Panc1 (cell line): ENCODE measurements around the gene P2RY6.

Experiments
- CTCF ChIP-seq: fragments of 450-650 bp; IDR thresholded peaks from 2 replicates; pipeline ENCODE4 v1.5.1; 2017; ENCODE audit warnings: mild to moderate bottlenecking
- POLR2AphosphoS5 ChIP-seq: IDR thresholded peaks from 2 replicates; pipeline ENCODE4 v1.6.1; 2012; ENCODE audit warnings: mild to moderate bottlenecking, low read depth, low read length, moderate library complexity
- REST ChIP-seq, 2 experiments: IDR thresholded peaks; 2 replicates each; pipeline ENCODE4 v1.6.1; 2011 to 2012; ENCODE audit warnings: low read depth in 2 of 2, control low read depth in 1 of 2, low read length in 1 of 2, mild to moderate bottlenecking in 1 of 2, moderate library complexity in 1 of 2; ENCODE audit not compliant: insufficient read depth in 1 of 2

DNA sequence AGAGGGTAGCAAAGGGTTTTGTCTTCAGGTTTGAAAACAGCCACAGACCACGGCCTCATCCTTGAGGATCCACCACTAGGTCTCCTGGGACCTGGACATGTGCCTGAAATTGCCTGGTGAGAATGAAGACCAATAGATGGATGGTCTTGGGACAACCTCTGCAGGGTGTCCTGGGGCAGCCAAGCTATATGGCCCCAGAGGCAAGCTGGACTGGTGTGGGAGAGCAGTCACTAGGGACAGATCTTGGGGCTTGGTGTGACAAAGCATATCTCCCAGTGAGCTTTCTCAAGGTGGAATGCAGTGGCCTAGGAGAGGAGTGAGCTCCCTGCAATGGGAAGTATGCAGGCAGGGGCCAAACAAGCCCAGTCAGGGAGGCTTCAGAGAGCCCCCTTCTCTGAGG, 13.6 kb downstream of the P2RY6 start:
- TF ChIP-seq POLR2AphosphoS5 (no peak), REST (IDR thresholded peaks at IDR 0.05; ENCODE audit: insufficient read depth in 1 of 2, low read depth in 2 of 2, low read length in 1 of 2) (no peak), CTCF (no peak)
